22Rv1 (cell line): ENCODE results near the gene MATCAP1.

Experiments
- ZFX ChIP-seq: fragments of 450-650 bp; IDR thresholded peaks from 2 replicates; pipeline ENCODE4 v1.6.1; 2017; ENCODE audit warnings: antibody characterized with exemption, borderline replicate concordance
- TF ChIP-seq, protein P1 (sequence below): fragments of 450-650 bp; IDR thresholded peaks from 2 replicates; pipeline ENCODE4 v1.5.1; 2017; ENCODE audit warnings: mild to moderate bottlenecking

DNA sequence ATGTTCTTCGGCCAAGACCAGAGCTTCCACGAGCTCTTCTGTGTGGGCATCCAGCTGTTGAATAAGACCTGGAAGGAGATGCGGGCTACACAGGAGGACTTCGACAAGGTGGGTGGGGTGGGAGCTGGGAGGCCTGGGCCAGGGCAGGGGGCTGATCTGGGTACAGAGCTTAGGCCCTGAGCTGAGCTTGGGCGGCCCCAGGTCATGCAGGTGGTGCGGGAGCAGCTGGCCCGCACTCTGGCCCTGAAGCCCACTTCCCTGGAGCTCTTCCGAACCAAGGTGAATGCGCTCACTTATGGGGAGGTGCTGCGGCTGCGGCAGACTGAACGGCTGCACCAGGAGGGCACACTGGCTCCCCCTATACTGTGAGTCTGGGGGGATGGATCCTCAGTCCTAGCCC is 18.7 kb upstream of the MATCAP1 start:
- TF ChIP-seq, protein P1, sequence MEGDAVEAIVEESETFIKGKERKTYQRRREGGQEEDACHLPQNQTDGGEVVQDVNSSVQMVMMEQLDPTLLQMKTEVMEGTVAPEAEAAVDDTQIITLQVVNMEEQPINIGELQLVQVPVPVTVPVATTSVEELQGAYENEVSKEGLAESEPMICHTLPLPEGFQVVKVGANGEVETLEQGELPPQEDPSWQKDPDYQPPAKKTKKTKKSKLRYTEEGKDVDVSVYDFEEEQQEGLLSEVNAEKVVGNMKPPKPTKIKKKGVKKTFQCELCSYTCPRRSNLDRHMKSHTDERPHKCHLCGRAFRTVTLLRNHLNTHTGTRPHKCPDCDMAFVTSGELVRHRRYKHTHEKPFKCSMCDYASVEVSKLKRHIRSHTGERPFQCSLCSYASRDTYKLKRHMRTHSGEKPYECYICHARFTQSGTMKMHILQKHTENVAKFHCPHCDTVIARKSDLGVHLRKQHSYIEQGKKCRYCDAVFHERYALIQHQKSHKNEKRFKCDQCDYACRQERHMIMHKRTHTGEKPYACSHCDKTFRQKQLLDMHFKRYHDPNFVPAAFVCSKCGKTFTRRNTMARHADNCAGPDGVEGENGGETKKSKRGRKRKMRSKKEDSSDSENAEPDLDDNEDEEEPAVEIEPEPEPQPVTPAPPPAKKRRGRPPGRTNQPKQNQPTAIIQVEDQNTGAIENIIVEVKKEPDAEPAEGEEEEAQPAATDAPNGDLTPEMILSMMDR, result no peak
- no peak for TF ChIP-seq ZFX
